ENCODE data around the gene PLEKHG4.

The PLEKHG4 gene

DNA sequence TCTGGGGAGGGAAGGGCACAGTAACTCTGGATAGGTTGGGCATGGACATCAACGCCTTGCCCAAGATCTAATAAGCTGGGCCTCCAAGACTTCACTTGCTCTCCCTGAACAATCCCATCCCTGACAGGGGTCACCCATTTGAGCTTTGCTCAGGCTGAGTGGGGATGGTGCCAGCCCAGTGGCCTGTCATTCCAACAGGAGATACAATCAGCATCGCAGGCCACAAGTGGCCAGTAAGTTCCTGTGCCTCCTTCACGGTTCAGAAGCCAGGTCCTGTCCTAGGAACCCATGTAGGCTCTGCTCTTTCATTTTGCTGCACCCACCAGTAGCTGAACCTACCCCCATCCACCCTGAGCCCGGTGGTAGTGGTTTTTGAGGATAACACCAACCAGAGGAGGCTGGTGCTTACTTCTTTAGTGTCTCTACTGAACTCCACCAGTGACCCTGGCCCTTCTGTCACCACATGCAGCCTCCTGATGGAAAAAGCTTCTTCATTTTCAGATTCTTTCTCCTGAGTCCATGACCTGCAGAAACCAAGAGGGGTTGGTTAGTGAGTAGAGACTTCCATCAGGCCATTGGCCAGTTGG lies 14.9 kb downstream of the PLEKHG4 start:
- no peak for DNase-seq

DNA sequence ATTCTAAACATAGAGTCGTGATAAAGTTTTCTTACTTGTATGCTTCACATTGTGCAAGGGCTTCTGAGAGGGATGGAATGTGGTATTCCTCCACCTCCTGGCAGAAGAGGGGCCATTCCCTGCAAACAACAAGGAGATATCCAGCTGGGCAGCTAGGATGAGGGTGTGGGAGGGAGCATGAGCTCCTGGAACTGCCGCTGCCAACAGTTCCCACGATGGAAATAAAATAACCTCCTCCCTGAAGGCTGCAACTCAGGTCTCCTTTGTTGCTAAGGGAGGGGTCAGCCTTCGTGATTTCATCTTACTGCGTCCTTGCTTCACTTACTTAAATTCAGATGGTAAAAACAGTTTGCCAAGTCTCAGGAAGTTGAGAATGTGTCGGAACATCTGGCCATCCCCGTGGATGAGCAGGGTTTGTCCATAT lies 15.6 kb downstream of the PLEKHG4 start:
- no peak for DNase-seq

DNA sequence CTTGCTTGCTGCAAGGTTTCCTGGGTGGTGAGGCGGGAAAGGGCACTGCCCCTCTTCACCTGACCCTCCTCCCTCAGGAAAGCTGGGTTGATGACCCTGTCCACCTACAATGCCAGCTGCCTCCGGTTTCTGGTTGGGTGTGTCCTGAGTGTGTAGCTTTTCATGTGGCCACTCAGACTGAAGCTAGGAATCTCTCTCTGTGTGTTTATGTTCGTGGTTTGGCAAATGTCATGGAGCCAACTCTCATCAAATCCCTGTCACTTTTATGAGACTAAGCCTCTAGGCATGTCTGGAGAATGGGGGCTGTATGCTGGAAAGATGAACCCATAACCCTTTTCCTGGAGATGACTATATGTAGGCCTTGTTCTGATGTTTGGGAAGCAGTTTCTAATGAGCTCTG lies 17.1 kb downstream of the PLEKHG4 start:
- DNase-seq, result no peak

DNA sequence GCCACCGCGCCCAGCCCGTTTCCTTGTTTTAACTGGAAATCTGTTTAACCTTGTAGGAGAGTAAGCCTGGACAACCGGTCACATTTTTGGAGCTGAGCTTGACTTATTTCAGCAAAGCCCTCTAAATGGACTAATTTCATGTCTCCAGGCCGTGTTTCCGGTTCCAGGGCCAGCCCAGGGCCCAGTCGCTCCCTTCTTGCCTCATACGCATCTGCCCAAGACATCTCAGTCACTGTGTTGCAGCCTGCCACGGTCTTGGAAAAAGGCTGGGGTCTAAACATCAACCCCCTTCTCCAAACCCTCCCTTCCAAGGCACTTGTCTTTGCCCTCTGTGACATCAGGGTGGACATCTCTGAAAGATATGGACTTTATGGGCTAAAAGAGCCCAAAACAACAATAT lies 18.9 kb downstream of the PLEKHG4 start:
- DNase-seq, result no peak

DNA sequence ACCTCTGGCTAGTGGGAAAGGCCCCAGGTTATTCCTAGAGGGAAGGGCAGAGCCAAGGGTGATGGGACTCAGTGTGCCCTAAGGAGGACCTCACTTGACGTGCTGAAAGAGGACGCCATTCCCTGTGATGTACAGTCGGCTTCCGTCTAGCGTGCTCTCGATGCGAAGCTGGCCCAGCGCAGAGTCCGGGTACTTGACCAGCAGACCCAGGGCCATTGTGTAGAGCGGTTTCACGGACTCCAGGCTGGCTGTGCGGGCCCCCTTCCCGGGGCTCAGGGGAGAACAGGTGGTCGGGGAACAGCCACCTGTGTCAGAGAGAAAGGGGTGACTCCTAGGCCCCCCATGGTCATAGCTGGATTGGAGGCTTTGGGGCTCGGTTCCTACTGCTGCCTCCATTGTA lies 19.9 kb downstream of the PLEKHG4 start:
- DNase-seq, result no peak

DNA sequence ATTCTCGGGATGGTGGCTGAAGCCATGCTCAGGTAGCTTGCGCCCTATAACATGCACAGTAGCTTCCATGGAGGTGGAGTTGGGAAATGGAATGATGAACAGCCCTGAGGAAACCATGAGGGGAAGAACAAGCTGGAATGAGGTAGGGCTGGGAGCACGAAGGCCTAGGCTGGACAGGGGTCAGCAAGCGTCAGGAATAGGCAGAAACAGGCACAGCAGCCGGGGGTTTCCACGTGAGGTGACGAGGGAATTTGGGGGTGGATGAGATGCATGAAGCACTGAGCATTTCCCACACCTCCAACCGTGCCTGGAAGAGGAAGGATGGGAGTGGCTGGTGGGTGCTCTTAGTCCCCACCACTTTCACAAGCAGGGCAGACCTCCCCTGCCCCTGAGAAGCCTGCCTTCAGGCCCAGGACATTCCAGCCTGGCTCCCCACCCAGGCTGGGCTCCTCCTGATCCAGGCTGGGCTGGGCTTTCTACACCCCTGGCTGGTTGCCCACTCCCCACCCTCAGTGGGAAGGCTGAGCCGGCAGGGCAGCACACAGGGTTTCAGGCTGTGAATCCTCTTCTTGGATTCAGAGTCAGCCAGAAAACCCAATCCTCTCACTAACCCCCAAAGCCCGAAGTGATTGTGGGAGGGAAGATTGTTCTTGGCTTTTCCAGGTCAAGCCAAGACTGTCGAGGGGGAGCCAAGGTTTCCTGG lies 21.9 kb downstream of the PLEKHG4 start:
- no peak for DNase-seq

DNA sequence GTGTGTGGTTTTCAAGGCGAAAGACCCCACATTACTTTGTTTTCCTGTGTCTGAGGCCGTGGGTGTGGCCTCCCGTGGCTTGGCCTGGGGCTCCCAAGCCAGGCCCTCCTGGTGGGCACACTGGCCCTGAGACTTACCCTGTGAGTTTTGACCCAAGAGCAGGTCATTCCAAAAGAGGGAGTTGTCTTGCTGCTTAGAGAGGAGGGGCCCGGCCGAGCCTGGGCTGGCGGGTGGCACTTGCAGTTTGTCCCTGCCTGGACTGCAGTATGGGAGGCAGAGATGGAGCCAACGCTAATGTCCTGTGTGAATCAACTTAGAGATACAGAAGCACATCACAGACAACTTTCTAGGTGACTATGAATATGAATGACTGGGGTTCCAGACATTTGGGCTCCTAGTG lies 22.7 kb downstream of the PLEKHG4 start:
- no peak for DNase-seq

GRCh38 chr16:67302970-67303369 lies 23.6 kb downstream of the PLEKHG4 start:
- DNase-seq, result no peak

GRCh38 chr16:67304020-67304419 lies 24.7 kb downstream of the PLEKHG4 start:
- DNase-seq, result no peak

- DNase-seq, result no peak
These were observed 26.1 kb downstream of the PLEKHG4 start for GRCh38 chr16:67305216-67306071.

GRCh38 chr16:67310561-67310960 lies 31.2 kb downstream of the PLEKHG4 start:
- DNase-seq, result no peak

GRCh38 chr16:67311607-67312488 lies 32.5 kb downstream of the PLEKHG4 start:
- DNase-seq, result peak; percentile 54 to 76

DNA sequence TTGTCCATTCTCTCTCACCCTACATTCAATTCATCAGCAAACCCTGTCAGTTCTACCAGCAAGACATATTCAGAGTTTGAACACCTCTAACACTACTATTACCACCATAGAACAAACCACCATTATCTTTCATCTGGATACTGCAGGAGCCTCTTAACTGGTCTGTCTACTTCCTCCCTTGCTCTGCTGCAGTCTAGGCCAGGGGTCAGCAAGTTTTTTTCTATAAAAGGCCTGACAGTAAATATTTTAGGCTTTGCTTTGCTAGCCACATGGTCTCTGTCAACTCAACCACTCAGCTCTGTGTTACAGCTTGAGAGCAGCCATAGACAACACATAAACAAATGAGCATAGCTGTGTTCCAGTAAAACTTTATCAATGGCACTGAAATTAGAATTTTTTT lies 33.4 kb downstream of the PLEKHG4 start:
- no peak for DNase-seq

- DNase-seq, result no peak
These were observed 38.5 kb downstream of the PLEKHG4 start for GRCh38 chr16:67317853-67318252.

GRCh38 chr16:67326115-67326471 lies 46.8 kb downstream of the PLEKHG4 start:
- DNase-seq, result no peak

- DNase-seq, result peak; percentile 26 to 32
These were observed 47.4 kb downstream of the PLEKHG4 start, which contains the start of the genes KCTD19 and LRRC36 for GRCh38 chr16:67326472-67327309. KCTD19 (minus strand) TSS chr16:67326741; CDS start chr16:67326707, 34 bp downstream. LRRC36 (plus strand) TSS chr16:67326815; CDS start chr16:67326863, 48 bp downstream.

- no peak for DNase-seq
These were observed 48.4 kb downstream of the PLEKHG4 start for GRCh38 chr16:67327743-67328142.

GRCh38 chr16:67329901-67330300 lies 50.6 kb downstream of the PLEKHG4 start:
- DNase-seq, result no peak

DNA sequence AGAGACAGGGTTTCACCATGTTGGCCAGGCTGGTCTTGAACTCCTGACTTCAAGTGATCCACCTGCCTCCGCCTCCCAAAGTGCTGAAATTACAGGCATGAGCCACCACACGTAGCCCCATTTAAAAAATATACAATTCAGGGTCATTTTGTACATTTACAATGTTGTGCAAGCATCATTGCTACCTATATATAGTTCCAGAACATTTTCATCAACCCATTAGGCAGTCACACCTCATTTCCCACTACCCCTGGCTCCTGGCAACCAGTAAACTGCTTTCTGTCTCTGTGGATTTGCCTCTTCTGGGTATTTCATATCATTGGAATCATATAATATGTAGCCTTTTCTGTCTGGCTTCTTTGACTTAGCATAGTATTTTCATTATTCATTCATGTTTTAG lies 54.0 kb downstream of the PLEKHG4 start:
- DNase-seq, result no peak

- DNase-seq, result no peak
These were observed 56.8 kb downstream of the PLEKHG4 start for GRCh38 chr16:67336116-67336515.

GRCh38 chr16:67336648-67337047 lies 57.3 kb downstream of the PLEKHG4 start:
- DNase-seq, result no peak
